Measurements from ENCODE around the gene SYVN1. TPM values are rescaled to one million over a fixed set of nuclear protein-coding genes. Genes with fewer than 3 reads are reported as not detected.

The SYVN1 gene
- total RNA-seq, 1 donor from 2014 or later: 69.0 TPM

DNA sequence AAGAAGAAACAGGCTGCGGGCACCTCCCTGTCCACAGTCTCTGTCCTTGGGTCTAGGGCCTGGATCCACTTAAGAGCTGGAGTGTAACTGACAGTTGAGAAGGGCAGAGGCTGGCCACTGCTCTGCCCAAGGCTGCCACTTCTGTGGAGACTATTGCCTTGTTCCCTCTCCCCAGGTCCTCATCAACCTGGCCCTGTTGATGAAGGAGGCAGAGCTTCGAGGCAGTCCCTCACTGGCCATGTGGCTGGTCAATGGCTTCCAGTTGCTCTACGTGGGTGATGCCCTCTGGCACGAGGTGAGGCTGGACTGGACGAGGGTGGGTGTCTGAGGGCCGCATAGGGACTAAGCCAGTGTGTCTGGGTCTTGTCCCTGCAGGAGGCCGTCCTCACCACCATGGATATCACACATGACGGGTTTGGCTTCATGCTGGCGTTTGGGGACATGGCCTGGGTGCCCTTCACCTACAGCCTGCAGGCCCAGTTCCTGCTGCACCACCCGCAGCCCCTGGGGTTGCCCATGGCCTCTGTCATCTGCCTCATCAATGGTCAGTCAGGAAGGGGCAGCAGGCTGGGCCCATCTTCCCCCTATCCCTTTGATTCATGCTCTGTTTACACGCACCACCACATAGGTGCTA, 19.7 kb downstream of the SYVN1 start:
- DNase-seq (no peak), ATAC-seq (no peak)
- Histone ChIP-seq H3K4me3 (no peak overlapping the region), H3K36me3 (peaks cover 24% of the 10 kb centered on the region), H3K9me3 (no peaks in the 10 kb centered on the region), H3K4me1 (peaks cover 44% of the 10 kb centered on the region), H3K27me3 (no peaks in the 10 kb centered on the region), H3K27ac (no peak overlapping the region)
- TF ChIP-seq CTCF (IDR thresholded peaks at IDR 0.05): no peak
- intact Hi-C loops (cut with DNase I): no loop called here

DNA sequence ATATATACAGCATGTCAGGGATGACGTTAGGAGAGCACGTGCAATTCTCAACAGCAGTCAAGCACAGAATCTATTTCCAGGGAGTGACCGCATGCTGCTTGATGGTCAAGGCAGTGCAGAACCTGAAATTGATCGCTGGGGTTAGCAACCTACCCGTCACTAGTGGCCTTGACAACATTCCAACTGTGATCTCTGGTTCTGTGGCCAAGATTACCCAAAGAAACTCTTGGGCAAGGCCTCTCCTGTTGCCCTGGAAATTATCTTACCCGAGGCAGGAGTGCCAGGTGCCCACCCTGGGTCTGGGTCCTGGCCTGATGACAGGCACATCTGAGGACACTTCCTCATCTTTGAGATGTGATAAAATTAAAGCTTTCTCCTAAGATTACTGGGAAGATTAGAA, 20.5 kb downstream of the SYVN1 start:
- no peaks in the 10 kb centered on the region for H3K9me3 ChIP-seq
- intact Hi-C loops (cut with DNase I): no loop called here
- H3K4me3 ChIP-seq: no peak overlapping the region
- peaks cover 44% of the 10 kb centered on the region for H3K4me1 ChIP-seq
- no peak for TF ChIP-seq CTCF (IDR thresholded peaks at IDR 0.05)
- DNase-seq (no peak), ATAC-seq (no peak)
- H3K27ac ChIP-seq: no peak overlapping the region
- no peaks in the 10 kb centered on the region for H3K27me3 ChIP-seq
- H3K36me3 ChIP-seq: peaks cover 24% of the 10 kb centered on the region

DNA sequence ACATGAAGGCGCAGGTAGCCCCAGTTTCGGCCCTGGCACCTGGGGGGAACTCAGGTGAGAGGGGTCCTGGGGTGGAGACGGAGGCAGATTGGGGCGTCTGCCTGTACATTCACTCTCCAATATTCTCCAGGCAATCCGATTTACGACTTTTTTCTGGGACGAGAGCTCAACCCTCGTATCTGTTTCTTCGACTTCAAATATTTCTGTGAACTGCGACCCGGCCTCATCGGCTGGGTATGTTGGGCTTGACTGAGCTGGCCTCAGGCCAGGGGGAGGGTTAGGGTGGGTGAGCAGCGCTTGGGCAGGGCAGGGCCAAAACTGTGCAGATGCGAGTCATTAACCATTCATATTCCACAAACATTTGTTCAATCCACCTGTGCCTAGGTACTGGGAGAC, 21.0 kb downstream of the SYVN1 start:
- no peak for DNase-seq
- intact Hi-C loops (cut with DNase I): no loop called here
- Histone ChIP-seq H3K27ac (no peak overlapping the region), H3K36me3 (peaks cover 22% of the 10 kb centered on the region), H3K4me3 (peak overlapping the region; percentile 61), H3K9me3 (no peaks in the 10 kb centered on the region), H3K27me3 (no peaks in the 10 kb centered on the region), H3K4me1 (peaks cover 44% of the 10 kb centered on the region)
- no peak for TF ChIP-seq CTCF (IDR thresholded peaks at IDR 0.05)
- no peak for ATAC-seq

- H3K27me3 ChIP-seq: no peaks in the 10 kb centered on the region
- H3K27ac ChIP-seq: peak overlapping the region; percentile 58
- DNase-seq: peak; percentile 89
- H3K9me3 ChIP-seq: no peaks in the 10 kb centered on the region
- TF ChIP-seq CTCF (IDR thresholded peaks at IDR 0.05): peak; percentile 88
- peaks cover 24% of the 10 kb centered on the region for H3K36me3 ChIP-seq
- peak; percentile 71 for ATAC-seq
- intact Hi-C loops (cut with DNase I): no loop called here
- H3K4me1 ChIP-seq: peaks cover 40% of the 10 kb centered on the region
- H3K4me3 ChIP-seq: peak overlapping the region; percentile 61
Measured at GRCh38 chr11:65112546-65113360, 21.6 kb downstream of the SYVN1 start.

DNA sequence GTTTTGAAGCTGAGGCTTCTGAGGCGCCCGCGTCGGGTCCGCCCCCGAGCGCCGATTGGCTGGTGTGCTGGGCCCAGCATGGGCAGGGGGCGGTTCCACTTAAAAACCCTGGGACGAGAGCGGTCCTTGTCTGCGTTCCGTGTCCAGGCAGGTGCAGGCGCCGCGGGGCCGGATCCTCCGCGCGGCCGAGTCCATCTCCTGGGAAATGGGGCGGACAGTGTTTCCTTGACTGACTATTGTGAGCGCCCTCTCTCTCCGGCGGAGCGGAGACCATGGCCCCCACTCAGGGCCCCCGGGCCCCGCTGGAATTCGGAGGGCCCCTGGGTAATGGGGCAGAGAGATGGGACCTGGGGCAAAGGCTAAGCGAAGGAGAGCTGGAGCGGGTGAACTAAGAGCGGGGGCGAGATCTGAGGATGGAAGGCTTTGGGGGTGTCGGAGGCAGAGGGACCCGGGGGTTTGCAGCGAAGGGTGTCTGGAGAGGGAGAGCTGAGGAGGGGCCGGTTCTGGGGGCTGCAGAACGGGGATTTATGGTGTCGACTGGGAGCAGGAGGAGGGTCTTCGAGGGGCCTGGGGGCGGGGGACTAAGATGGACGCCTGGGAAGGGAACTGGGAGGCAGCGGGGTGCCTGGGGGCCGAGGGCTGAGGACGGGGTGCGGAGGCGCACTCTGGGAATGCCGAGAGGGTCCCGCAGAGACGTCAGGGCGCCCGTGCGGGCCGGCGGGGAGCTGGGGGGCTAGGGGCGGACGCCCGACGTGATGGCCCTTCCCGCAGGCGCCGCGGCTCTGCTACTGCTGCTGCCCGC, 22.4 kb downstream of the SYVN1 start, which contains the start of gene TM7SF2:
TSS of gene TM7SF2 (plus strand) at position 129 of the 802 bp plus-strand sequence. CDS start at position 273, 144 bp downstream.
- no peak for TF ChIP-seq CTCF (IDR thresholded peaks at IDR 0.05)
- H3K36me3 ChIP-seq: peaks cover 25% of the 10 kb centered on the region
- no peaks in the 10 kb centered on the region for H3K9me3 ChIP-seq
- ATAC-seq (peak; percentile 89), DNase-seq (peak; percentile 98)
- intact Hi-C loops (cut with DNase I): no loop called here
- H3K27ac ChIP-seq: peak within 1 kb of the TSS; percentile 58
- peak within 1 kb of the TSS; percentile 61 for H3K4me3 ChIP-seq
- H3K4me1 ChIP-seq: peaks cover 39% of the 10 kb centered on the region
- H3K27me3 ChIP-seq: no peaks in the 10 kb centered on the region
